ENCODE measurements around the gene NLRP5. TPM values are rescaled to one million over a fixed set of nuclear protein-coding genes. Genes with fewer than 3 reads are reported as not detected.

NLRP5 gene
- total RNA-seq, 1 donor from 2014 or later: not detected

GRCh38 chr19:56071151-56071550 lies 84.6 kb downstream of the NLRP5 start:
- DNase-seq (ENCODE audit: extremely low read depth, low read depth, low spot score): no peak

GRCh38 chr19:56076498-56076897 lies 89.9 kb downstream of the NLRP5 start:
- DNase-seq (ENCODE audit: extremely low read depth, low read depth, low spot score): no peak

- no peak for DNase-seq (ENCODE audit: extremely low read depth, low read depth, low spot score)
Measured at GRCh38 chr19:56079609-56080008, 93.0 kb downstream of the NLRP5 start.

- DNase-seq (ENCODE audit: extremely low read depth, low read depth, low spot score): no peak
Measured at GRCh38 chr19:56080669-56081401, 94.3 kb downstream of the NLRP5 start.

- DNase-seq (ENCODE audit: extremely low read depth, low read depth, low spot score): no peak
Measured at GRCh38 chr19:56083668-56084067, 97.1 kb downstream of the NLRP5 start.

- DNase-seq (ENCODE audit: extremely low read depth, low read depth, low spot score): no peak
Measured at GRCh38 chr19:56084835-56085536, 98.4 kb downstream of the NLRP5 start.

GRCh38 chr19:56085571-56086275 lies 99.1 kb downstream of the NLRP5 start:
- DNase-seq (ENCODE audit: extremely low read depth, low read depth, low spot score): no peak

GRCh38 chr19:56086671-56087430 lies 100.3 kb downstream of the NLRP5 start:
- no peak for DNase-seq (ENCODE audit: extremely low read depth, low read depth, low spot score)

- DNase-seq (ENCODE audit: extremely low read depth, low read depth, low spot score): no peak
Measured at GRCh38 chr19:56087647-56088496, 101.3 kb downstream of the NLRP5 start.

GRCh38 chr19:56088497-56089215 lies 102.1 kb downstream of the NLRP5 start:
- DNase-seq (ENCODE audit: extremely low read depth, low read depth, low spot score): no peak

GRCh38 chr19:56089344-56089743 lies 102.8 kb downstream of the NLRP5 start:
- no peak for DNase-seq (ENCODE audit: extremely low read depth, low read depth, low spot score)

- no peak for DNase-seq (ENCODE audit: extremely low read depth, low read depth, low spot score)
Measured at GRCh38 chr19:56091066-56091490, 104.5 kb downstream of the NLRP5 start.

GRCh38 chr19:56091751-56092546 lies 105.4 kb downstream of the NLRP5 start:
- DNase-seq (ENCODE audit: extremely low read depth, low read depth, low spot score): no peak

GRCh38 chr19:56092685-56093631 lies 106.4 kb downstream of the NLRP5 start:
- DNase-seq (ENCODE audit: extremely low read depth, low read depth, low spot score): no peak

GRCh38 chr19:56094449-56094848 lies 107.9 kb downstream of the NLRP5 start:
- no peak for DNase-seq (ENCODE audit: extremely low read depth, low read depth, low spot score)

- no peak for DNase-seq (ENCODE audit: extremely low read depth, low read depth, low spot score)
Measured at GRCh38 chr19:56096665-56097064, 110.1 kb downstream of the NLRP5 start.

- no peak for DNase-seq (ENCODE audit: extremely low read depth, low read depth, low spot score)
Measured at GRCh38 chr19:56097306-56097705, 110.7 kb downstream of the NLRP5 start.
